Activated T-cell treated with anti-CD3 and anti-CD28 coated beads for 4 hours (primary cell): Measurements from ENCODE around the gene ZBTB38.

Experiments used
- DNase-seq: peaks from one replicate; pipeline ENCODE4 v3.0.0-alpha.2; 2020

ZBTB38 gene

GRCh38 chr3:141388395-141388794 lies 20.1 kb downstream of the ZBTB38 start:
- no peak for DNase-seq

GRCh38 chr3:141388823-141389621 lies 20.7 kb downstream of the ZBTB38 start:
- no peak for DNase-seq

GRCh38 chr3:141389703-141390102 lies 21.4 kb downstream of the ZBTB38 start:
- no peak for DNase-seq

GRCh38 chr3:141390747-141391146 lies 22.4 kb downstream of the ZBTB38 start:
- DNase-seq, result no peak

GRCh38 chr3:141391298-141391990 lies 23.1 kb downstream of the ZBTB38 start:
- no peak for DNase-seq

- no peak for DNase-seq
Observed at GRCh38 chr3:141391991-141392316, 23.6 kb downstream of the ZBTB38 start.

- DNase-seq, result no peak
Observed at GRCh38 chr3:141392416-141392815, 24.1 kb downstream of the ZBTB38 start.

GRCh38 chr3:141392897-141393734 lies 24.8 kb downstream of the ZBTB38 start:
- no peak for DNase-seq

GRCh38 chr3:141393735-141394076 lies 25.4 kb downstream of the ZBTB38 start:
- no peak for DNase-seq

GRCh38 chr3:141394560-141394959 lies 26.3 kb downstream of the ZBTB38 start:
- no peak for DNase-seq

GRCh38 chr3:141395005-141395589 lies 26.8 kb downstream of the ZBTB38 start:
- no peak for DNase-seq

GRCh38 chr3:141397996-141398395 lies 29.7 kb downstream of the ZBTB38 start:
- DNase-seq, result no peak

- DNase-seq, result no peak
Observed at GRCh38 chr3:141399200-141399599, 30.9 kb downstream of the ZBTB38 start.

- DNase-seq, result no peak
Observed at GRCh38 chr3:141400073-141400971, 32.0 kb downstream of the ZBTB38 start.

- DNase-seq, result no peak
Observed at GRCh38 chr3:141401095-141401494, 32.8 kb downstream of the ZBTB38 start.

GRCh38 chr3:141401573-141402475 lies 33.5 kb downstream of the ZBTB38 start:
- no peak for DNase-seq

- peak; percentile 18 for DNase-seq
Observed at GRCh38 chr3:141402476-141403171, 34.3 kb downstream of the ZBTB38 start.

- no peak for DNase-seq
Observed at GRCh38 chr3:141403576-141403975, 35.3 kb downstream of the ZBTB38 start.

GRCh38 chr3:141405025-141405424 lies 36.7 kb downstream of the ZBTB38 start:
- no peak for DNase-seq

- no peak for DNase-seq
Observed at GRCh38 chr3:141405591-141405990, 37.3 kb downstream of the ZBTB38 start.

- no peak for DNase-seq
Observed at GRCh38 chr3:141406265-141406664, 38.0 kb downstream of the ZBTB38 start.
